ENCODE measurements around the gene MCHR2.

DNA sequence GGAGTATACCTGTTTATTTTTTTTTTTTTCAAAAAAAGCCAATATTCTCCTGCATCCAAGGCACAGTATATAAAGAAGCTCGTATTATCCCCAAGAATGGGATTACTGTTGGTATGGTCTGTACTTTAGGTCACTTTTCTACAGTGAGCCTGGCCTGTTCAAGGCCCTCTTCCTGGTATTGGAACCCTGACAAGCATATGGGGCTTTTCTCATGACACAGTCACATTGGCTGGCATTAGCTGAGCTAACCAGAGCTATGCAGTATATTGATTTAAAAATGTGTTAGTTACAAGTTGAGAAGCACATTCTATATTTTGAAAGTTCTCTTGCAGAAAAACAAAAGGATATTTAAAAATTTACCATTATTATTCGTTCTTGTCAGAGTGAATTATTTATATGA is 48.0 kb downstream of the MCHR2 start:
- TF ChIP-seq CTCF (IDR thresholded peaks at IDR 0.05) (no peak), ZFX (IDR thresholded peaks at IDR 0.05; ENCODE audit: borderline replicate concordance) (no peak)
